ENCODE measurements around the gene FRS3.
A peak's percentile ranks its signal among the peaks of the same experiment; 100 is the strongest.

The FRS3 gene

DNA sequence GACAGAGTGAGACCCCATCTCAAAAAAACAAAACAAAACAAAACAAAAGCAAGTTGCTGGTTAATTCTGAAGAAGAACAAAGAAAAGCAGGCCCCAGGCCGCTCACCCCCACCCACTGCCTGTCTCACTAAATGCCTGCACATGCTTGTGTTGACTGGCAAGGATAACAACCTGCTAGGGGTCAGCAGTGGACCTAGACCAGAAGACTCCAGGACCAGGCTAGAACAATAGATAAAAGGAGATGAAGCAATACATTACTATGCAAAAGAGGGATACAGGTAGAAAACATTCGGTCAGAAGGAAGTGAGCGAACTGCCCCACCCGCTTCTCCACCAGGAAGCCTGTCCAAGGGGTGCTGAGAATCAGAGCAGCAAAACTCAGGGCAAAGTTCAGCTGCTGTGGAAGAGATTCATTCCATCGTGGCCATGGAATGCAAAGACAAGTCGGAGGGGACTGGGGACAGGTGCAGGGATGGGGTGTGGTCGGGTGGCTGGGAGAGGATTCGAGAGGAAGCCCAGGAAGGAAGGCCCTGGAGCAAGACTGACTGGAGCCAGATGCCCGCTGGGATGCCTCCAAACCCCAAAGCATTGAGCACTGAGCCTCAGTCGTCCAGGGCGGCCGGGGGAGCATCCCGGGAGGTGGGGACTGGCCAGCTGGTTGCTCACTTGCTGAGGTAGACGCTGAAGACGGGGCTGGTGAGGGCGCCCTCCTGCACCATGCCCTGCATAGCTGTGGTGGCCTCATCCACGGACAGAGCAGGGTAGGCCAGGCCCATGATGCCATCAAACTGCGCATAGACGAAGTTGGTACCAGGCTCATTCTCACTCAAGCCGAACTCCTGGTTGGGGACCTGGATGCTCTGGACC is 37.8 kb downstream of the FRS3 start:
- no peak for DNase-seq

DNA sequence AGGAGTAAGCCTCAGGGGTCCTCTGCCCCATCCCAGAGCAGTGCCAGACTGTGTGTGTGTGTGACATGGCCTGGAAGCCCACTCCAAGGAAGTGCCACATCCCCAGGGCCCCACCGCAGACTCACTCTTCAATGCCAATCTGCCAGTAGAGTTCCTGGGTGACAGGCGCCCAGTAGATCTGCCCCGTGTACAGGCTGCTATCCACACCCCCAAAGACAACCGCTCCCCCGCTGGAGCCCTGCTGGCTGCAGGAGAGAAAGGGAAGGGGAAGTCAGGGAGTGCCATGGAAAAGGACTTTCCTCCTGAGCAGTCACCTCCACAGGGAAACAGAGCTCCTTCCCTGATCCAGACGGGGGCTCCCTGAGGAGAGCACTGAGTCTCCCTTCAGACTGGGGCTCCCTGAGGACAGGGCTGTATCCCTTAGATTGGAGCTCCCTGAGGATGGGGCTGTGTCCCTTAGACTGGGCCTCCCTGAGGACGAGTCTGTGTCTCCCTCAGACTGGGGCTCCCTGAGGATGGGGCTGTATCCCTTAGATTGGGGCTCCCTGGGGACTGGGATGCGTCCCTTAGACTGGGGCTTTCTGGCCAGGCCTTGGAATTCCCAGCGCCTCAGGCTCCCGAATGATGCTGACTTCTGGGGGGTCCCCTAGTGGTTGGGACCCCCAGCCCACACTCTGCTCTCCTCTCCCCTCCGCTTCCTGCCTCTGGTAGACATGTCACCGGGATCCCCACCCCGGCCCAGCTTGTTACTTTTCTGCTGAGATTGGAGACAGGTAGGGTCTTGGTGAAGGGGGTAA is 39.1 kb downstream of the FRS3 start:
- DNase-seq: no peak

DNA sequence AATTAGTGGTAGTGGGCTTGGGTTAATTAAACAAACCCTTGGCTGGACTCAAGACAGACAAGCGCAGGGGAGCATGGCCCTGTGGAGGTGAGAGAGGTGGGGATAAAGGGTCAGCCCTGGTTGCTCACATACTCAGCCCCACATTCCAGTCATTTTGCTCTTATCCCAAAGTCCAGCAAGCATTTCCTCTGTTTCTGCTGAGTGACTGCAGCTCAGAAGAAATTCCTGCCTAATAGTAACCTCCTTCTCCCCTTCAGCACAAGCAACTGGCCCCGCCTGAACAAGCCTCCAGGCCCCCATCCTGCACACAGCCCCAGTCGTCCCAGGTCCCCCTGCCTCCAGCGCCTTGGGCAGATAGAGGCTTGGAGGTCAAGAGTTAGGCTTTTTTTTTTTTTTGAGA is 40.7 kb downstream of the FRS3 start:
- no peak for DNase-seq

DNA sequence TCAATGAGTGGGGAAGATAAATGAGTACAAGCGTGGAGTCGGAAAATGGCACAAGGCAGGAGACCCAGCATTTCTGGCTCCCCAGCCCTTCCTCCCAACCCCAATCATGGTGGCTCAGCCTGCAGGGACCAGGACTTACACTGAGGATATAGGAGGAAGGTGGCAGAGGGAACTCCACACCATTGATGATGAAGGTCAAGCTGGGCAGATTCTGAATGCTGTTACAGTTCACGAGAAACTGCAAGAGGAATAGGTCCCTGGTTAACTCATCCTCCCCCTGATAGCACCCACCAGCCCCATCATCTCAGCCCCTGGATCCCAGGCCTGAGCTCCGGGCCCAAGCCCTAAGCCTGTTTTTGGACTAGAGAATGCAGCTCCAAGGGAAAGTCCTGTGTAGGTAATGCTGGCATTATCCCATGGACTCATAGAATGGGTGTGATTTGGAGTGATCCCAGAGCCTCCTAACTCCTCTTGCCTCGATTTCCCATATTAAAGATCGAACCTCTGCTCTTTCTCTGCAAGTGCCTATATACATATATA is 42.0 kb downstream of the FRS3 start:
- no peak for DNase-seq

DNA sequence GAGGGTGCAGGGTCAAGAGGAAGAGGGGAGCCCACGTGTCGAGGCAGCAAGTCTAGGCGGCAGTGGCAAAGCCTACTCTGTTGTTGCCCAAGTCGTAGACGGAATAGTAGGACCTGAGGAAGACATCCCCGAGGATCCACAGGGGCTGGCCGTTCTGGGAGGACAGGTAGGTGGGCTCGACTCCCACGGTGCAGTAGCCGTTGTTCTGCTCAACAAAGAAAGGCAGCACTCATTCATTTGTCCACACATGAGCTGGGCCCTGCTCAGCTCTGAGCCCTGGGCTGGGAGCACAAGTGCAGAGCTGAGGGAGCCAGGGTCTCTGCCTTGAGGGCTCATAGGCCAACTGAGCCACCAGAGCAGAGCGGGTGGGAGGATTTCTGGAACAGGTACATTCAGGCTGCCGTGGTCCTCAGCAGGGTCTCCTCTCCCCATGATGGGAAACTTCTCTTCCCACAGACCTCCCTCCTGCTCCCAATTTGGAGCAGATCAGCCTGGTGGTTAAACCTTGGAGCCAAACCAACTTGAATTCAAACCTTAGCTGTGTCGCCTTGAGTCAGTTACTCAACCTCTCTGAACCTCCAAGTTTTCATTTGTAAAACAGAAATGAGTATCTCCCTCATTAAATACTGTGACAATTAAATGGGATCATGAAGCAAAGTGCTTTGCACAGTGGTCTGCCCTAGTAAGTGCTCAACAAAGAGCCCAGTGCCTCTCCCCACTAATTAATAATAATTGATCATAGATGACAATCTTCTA is 42.7 kb downstream of the FRS3 start:
- DNase-seq: no peak

DNA sequence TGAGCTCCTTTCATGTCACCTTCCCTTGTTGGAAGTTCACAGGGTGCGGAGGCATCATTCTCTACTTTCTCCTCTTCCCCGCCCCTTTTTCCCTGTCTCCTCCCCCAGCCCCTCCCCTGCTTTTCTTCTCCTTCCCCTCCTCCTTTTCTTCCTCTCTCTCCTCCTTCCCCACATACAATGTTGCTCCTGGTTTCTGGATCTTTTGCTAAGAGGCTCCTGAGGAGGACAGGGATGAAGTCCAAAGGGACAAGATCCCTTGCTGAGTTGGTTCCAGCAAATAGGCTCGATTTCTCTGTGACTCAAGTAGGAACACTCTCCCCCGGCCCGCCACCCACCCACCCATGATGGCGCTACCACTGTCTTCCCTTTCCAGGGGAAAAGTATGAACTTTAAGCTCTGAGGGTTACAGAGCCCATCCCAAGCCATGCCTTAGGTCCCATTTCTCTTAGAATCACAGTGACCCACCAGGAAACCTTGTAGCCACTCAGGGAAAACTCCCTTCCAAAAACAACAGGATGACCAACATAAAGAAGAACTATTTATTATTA is 43.4 kb downstream of the FRS3 start:
- DNase-seq: no peak

DNA sequence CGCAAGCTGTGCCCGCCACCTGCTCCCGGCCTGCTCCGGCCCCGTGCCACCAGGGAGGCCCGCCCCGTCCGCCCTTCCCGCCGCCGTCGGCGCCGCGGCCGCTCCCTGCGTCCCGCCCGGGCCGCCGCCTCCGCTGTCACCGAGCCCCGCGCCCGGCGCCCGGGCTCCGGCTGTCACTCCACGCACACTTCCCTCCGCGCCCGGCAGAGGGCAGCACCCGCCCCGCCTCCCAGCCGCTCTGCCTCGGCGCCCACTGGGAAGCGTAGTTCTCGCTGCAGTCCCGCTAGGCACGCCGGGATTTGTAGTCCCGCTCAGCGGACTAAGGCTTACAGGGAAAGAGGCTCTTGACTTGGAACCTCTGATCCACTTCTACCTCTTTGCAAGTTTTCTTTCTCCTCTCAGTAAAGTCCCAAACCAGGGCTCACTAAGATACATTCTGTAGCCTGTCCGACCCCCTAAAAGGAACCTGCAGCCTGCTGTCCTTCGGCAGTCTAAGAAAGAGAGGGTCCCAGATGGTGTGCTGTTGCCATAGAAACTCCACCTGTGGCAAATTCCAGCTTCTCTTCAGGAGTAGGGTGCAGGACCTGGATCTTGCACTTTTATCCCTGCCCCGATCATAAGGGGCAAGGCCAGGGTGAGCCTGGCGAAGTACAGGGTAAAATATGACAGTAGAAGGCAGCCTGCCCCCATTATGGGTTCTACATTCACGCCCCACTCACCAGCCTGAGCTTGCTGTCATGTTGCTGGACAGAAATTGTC is 44.1 kb downstream of the FRS3 start, which contains the start of gene TFEB:
Gene TFEB, minus strand, starts transcription at position 182 of the 759 bp plus-strand sequence. CDS start 44,395 bp downstream, outside the sequence.
- DNase-seq: peak; percentile 84

DNA sequence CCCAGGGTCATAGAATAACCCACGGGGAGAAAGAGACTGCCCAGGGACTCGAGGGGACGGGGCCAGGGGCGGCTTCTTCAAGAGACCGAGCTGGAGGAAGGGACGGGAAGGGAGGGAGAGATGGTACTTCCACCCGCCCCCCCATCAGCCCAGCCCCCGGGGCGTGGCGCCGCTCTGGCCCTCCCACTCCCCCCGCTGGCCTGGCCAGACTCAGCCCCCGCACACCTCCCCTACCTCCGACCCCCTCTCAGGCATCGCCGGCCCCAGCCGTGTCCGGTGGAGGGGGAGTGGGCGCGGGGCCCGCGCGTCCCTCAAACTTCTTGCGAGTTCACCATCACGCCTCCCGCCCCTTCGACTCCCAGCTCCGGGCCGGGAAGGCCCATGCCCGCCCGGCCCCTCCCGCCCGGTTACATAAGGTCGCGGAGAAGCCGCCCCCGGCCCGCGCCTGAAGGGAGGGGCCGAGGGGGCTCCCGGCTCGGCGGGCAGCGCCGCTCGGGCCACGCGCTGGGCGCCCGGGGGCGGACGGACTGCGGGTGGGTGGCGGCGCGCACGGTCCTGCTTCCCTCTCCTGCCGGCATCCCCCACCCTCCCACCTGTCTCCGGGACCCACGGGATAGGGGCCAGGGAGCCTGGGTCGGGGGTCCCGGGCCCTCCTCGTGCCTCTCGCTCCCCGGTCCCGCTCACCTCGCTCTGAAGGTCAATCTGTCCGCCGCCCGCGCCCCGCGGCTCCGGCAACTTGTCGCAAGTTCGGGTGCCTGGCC is 44.9 kb downstream of the FRS3 start:
- peak; percentile 7 for DNase-seq

DNA sequence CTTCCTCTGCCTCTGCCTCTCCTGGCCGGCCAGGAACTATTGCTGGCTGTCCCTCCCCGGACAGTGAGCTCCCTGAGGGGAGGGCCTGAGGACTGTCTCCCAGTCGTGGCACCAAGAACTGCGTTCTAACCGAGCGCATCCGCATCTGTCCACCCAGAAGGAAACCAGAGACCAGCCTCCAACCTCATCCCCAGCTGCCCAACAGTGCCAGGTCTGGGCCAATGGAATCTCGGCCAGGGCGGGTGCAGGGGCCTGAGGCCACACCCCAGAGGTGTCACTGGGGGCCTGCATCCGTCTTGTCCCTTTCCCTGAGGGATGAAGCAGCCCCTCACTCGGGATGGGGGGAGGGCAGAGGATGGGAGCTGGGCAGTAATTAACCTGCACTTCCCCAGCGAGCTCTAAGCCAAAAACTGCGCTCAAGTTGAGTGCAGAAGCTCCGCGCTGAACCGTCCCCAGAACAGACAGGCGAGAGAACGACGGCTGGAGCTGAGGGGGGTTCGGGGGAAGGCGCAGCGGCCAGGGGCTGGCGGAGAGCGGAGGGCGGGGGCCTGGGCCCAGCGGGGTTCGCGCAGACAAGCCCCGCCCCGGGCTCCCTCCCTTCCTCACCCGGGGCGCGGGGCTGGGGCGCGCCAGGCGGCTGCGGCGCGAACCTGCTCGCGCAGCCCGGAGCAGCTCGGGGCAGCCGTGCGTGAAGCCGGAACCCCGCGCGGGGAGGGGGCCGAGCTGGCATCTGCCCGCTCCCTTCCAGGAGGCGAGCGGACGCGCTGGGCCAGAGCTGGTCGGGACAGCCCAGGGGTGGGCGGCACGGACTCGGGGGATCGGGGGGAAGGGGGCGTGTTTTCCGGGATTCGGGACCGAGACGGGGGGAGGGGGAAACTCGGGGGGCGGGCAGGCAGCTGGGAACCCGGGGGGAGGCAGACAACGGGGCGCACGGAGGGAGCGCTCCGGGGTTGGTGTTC is 45.7 kb downstream of the FRS3 start:
- DNase-seq: peak; percentile 33

DNA sequence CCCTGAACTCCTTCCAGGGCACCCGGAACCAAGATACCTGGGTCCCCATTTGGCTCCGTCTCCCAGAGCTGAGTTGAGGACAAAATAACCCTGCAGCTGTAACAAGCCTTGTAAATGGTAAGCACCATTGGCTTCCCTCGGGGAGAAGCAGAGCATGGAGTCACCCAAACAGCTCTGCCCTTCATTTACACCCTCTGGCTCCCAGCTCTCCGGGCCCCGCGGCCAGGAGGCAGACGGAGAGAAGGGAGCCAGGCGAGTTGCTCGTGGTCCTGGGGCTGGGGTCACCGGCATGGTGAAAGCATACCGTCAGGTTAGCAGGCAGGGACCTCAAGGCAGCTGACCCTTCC is 46.4 kb downstream of the FRS3 start:
- no peak for DNase-seq

DNA sequence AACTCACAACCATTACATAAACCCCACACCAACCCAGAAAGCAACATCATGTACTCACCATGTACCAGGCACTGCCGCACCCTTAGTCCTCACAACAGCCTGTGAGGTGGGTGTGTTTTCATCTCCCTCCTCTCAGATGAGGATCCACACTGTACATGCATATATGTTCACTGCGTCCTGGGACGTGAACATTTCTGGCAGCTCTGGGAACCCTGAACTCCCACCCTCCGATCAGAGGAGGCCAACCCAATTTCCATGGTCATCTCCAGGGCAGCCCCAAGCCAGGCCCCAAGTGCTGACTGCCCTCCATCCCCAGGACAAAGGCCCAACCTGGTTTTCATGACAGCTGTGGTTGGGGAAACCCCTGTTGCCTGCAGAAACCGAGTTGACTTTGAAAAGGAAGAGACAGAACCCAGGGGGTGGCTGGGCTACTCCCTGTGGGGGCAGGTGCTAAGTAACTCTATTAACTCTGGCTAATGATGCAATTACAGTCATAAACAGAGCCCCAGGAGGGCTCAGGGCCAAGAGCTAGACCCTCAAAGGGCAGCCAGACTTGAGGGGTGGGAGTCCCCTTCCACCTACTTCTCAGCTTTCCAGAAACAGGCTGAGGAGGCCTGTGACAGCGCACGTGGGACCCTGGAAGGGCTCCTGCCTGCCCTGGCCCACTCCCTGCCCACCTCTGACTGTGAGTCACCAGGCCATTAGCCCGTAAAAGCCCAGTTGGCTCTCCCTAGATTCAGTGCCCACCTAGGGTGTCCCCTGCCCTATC is 46.9 kb downstream of the FRS3 start:
- DNase-seq: no peak

DNA sequence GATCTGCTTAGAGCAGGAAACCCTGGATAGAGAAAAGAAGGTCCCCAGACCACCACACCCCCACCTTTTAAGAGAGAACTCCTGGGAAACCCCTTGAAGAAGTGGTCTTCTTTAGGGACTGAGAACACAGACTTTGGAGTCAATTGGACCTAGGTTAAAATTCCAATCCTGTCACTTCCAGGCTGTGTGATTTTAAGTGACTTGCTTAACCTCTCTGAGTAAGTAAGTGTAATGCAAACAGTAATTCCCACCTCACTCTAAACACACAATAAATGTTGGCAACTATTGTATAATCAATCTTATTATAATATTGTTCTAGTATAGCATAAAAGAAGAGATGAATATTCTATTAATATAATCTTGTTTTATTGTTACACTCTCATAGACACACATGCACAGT is 47.6 kb downstream of the FRS3 start:
- DNase-seq: no peak

DNA sequence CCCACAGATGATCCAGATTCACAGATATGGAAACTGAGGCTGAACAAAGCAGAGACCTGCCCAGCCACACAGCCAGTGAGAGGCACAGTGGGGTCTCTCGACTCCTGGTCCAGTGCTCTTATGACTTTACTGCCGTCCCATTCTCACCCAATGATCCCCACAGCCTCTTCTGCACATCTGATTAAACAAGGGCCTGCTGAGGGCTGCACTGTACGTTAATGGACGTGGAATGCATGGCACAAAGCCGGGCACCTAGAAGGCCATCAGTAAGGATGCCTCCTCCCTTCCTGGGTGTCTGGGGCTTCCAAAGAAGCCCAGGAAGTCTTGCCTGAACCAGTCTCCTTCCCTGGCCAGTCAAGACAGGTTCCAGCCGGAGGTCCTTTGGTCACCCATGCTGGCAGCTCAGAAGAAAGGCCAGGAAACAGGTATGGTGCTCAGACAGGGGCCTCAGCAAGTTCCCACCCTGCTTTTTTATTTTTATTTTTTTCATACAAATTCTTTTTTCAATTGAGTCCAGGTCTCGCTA is 48.1 kb downstream of the FRS3 start:
- DNase-seq: no peak

DNA sequence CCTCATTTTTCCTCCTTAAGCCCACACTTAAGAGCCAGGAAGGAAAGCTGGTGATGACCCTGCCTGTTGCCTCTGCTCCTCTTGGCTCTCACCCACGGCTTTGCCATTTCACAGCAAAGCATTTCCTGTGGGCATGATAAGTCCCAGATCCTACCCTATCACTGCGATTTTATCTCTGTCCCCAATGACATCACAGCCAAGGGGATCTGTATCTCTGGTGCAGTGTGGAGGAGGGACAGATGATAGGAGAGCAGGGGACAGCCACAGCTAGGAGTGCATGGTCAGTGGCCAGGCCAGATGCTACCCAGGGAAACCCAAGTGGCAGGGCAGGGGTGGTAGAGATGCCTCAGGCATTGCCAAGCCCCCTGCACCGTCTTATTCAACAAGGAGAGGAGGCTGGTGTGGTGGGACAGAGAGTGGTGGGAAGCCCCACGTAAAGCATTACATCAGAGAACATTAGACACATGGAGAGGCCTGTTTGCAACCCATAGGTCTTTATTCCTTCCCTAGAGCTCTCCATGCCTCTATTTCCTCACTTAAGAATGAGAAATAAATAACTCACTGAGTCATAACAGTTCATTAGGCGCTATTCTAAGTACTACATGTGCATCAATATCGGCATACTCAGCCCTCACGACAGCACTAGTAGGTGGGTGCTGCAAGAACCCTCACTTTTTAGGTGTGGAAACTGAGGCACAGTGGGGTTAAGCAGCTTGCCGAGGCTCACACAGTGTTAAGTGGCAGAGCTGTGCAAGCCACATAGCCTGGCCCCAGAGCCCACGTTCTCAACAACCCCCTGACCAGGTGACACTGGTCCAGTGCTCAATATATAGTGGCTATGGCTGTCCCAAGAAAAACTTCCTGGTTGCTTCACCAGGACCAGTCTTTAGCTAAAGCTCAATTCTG is 48.9 kb downstream of the FRS3 start:
- DNase-seq: no peak

DNA sequence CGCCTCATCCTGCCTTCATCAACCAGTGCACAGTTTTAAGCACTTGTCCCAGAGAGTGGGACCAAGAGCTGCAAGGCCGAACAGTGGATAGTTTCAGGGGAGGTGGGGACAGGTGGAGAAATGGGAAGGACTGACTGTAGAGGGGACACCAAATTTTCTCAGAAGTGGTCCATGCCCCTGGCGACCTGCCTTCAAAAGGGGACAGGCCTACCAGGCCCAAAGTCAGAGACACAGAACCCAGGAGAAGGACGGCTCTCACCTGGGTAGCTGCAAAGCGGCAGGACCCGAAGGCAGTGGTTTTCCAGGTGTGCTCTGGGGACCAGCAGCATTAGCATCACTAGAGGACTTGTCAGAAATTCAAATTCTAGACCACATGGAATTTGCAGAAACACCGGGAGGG is 50.1 kb downstream of the FRS3 start:
- no peak for DNase-seq

DNA sequence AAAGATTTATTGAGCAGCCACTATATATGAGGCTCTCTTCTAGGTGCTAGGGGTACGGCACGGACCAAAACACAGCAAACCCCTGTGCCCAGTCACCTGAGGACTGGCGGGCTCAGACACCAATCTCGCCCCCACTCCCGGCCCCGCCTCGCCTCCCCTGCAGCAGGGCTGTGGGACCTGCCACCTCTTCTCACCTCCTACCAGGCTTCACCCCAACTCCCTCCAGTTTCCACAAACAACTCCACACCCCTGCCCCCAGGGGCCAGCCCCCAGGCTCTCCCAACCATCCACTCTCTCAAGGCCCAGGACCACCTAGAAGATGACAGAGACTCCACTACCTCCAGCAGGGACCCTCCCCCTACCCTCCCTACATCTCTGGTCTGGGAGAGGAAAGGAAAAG is 50.7 kb downstream of the FRS3 start:
- no peak for DNase-seq

DNA sequence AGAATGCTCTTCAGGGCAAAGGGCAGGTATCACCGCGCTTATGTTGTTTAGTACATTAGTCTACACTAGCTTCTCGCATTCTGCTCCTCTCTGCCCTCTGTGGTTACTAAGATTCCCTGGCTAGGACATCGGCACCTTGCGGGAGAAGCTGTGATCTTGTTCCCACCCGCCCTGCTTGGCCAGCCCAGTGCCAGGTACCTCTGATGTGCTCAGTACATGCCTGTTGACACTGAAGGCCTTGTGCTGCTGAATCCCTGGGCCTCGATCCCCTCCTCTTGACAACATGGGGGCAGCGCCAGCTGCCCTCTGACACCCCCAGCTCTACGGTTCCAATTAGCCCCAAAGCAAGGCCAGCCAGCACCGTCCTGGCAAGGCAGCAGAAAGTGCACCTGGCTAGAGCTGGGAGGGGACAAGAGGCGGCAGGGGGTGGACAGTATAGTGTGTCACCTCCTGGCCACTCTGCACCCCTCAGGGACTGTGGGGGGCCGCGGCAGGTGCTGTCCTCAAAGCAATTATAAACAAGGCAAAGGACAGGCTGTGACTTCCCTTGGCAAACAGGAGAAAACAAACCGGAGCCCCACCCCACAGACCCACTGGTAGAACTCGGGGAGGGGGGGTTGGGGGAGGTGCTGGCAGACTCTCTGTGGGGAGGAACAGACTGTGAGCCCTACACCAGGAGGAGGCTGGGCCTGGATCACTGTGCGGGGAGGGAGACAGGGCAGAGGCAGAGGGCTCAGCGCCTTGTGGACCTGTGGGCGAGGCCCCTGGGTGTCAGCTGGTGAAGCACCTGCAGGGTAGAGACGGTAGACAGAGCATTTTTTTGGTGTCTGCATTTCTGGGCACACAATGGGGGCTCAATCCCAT is 51.4 kb downstream of the FRS3 start:
- DNase-seq: no peak
